Measurements from ENCODE around the gene NFXL1. TPM values are rescaled to one million over a fixed set of nuclear protein-coding genes. Genes with fewer than 3 reads are reported as not detected.
"Not testable (repeated sequence)": the region's sequence is repeated elsewhere in the genome, so short reads cannot be mapped to it uniquely, and the experiment has no call there.

NFXL1 gene
- total RNA-seq, 1 experiment from 2014 or later = 3.4 TPM

DNA sequence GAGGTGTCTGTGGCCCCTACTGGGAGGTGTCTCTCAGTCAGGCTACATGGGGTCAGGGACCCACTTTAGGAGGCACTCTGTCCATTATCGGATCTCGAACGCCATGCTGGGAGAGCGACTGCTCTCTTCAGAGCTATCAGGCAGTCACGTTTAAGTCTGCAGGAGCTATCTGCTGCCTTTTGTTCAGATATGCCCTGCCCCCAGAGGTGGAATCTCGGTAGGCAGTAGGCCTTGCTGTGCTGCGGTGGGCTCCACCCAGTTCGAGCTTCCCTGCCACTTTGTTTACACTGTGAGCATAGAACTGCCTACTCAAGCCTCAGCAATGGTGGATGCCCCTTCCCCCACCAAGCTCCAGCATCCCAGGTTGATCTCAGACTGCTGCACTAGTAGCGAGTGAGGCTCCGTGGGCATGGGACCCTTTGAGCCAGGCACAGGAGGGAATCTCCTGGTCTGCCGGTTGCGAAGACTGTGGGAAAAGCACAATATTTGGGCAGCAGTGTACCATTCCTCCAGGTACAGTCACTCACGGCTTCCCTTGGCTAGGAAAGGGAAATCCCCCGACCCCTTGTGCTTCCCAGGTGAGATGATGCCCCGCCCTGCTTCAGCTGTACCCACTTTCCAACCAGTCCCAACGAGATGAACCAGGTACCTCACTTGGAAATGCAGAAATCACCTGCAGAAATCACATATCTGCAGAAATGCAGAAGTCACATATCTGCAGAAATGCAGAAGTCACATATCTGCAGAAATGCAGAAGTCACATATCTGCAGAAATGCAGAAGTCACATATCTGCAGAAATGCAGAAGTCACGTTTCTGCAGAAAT, 8.3 kb upstream of the NFXL1 start:
- not testable (repeated sequence) for H3K27ac ChIP-seq; H3K27me3 ChIP-seq (replicated peaks); H3K36me3 ChIP-seq; H3K9me3 ChIP-seq (replicated peaks); H3K4me3 ChIP-seq; DNase-seq (ENCODE audit: low read depth in 1 of 2, low spot score in 2 of 2); H3K4me1 ChIP-seq (replicated peaks)

DNA sequence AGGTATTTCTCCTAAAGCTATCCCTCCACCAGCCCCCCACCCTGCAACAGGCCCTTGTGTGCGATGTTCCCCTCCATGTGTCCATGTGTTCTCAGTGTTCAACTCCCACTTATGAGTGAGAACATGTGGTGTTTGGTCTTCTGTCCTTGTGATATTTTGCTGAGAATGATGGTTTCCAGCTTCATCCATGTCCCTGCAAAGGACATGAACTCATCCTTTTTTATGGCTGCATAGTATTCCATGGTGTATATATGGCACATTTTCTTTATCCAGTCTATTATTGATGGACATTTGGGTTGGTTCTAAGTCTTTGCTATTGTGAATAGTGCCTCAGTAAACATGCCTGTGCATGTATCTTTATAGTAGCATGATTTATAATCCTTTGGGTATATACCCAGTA, 2.8 kb upstream of the NFXL1 start:
- H3K27me3 ChIP-seq (replicated peaks); H3K36me3 ChIP-seq; H3K9me3 ChIP-seq (replicated peaks); H3K4me1 ChIP-seq (replicated peaks); DNase-seq (ENCODE audit: low read depth in 1 of 2, low spot score in 2 of 2); H3K27ac ChIP-seq; H3K4me3 ChIP-seq: not testable (repeated sequence)

DNA sequence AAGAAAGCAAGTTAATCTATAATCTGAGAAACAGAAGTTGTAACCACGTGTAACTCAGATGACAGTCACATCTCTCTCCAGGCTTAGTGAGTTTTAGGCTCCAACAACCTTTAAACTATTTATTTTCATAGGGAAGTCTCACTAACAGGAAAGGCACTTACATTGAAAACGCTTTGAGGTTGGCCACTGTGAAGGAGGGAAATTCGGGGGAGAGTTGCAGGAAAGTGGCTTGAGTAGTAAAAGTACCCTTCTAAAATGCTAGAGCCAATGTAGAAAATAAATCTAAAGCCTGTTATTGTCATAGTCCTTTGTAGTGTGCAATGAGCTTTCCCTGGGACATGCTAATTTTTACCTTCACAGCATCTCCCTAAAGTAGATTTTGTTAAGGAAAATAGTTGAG, 995 bp upstream of the NFXL1 start:
- Histone ChIP-seq H3K27ac (no peak overlapping the region), H3K27me3 (replicated peaks) (no peaks in the 10 kb centered on the region), H3K4me3 (no peak overlapping the region), H3K36me3 (no peaks in the 10 kb centered on the region), H3K4me1 (replicated peaks) (peaks cover 10% of the 10 kb centered on the region; the same call in 1 of the 2 replicates), H3K9me3 (replicated peaks) (no peaks in the 10 kb centered on the region)
- DNase-seq (ENCODE audit: low read depth in 1 of 2, low spot score in 2 of 2) = no peak

DNA sequence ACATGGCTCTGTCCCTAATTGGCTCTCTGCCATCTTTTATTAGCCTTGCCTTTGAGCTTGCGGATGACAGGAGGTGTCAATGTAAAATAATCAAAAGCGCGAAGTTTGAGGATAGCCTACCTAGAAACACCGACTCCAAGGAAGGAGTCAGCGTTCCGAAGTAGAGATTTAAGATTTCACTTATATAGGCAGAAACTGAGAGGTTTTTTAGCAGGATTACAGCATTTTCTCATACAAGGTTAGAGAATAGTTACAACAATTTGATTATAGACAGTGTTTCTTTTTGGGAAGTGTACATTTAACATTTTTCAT, 499 bp upstream of the NFXL1 start:
- Histone ChIP-seq H3K4me1 (replicated peaks) (peaks cover 10% of the 10 kb centered on the region; the same call in 1 of the 2 replicates), H3K36me3 (no peaks in the 10 kb centered on the region), H3K4me3 (peak overlapping the region; percentile 59), H3K27ac (no peak overlapping the region), H3K27me3 (replicated peaks) (no peaks in the 10 kb centered on the region), H3K9me3 (replicated peaks) (no peaks in the 10 kb centered on the region)
- no peak for DNase-seq (ENCODE audit: low read depth in 1 of 2, low spot score in 2 of 2)

DNA sequence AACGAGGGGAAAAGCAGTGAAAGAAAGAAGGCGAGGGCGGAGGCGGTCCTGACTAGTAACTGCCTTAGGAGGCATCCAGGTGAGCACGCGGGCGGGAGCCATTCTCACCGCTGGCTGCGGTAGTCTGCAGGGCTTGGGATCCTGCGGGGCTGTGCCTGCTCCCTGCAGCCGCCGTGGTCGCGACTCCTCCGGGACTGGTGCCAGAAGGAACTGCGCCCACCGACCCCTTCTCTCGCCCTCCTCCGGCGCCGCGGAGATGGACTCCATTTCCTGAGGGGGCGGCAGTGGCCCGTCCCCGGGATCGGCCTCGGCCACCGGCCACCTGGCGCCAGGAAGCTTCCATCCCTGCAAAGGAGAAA, 543 bp downstream of the NFXL1 start:
- H3K27ac ChIP-seq = no peak overlapping the region

DNA sequence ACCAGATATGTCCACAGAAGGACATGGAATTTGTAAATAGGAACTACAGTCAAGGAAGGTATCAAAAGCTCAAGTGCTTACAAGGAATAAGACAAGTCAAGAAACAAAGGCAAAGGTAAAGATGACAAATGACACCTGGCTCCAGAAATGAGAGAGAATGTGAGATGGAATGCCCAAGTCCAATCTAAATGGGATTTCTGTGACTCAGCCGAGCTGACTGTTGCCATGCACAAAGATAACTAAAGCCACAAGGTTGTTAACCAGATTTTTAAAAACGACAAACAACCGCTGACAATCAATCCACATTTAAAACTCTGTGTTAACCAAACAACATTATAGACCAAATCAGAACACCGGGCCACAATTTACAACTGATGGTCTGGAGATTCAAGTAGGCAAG, 1.1 kb downstream of the NFXL1 start:
- DNase-seq (ENCODE audit: low read depth in 1 of 2, low spot score in 2 of 2) = peak in 1 of 2 experiments; percentile 1
- no peaks in the 10 kb centered on the region for H3K36me3 ChIP-seq
- H3K4me3 ChIP-seq = peak overlapping the region; percentile 59
- no peaks in the 10 kb centered on the region for H3K9me3 ChIP-seq (replicated peaks)
- no peak overlapping the region for H3K27ac ChIP-seq
- no peaks in the 10 kb centered on the region for H3K27me3 ChIP-seq (replicated peaks)
- H3K4me1 ChIP-seq (replicated peaks) = peaks cover 10% of the 10 kb centered on the region; the same call in 1 of the 2 replicates

More for the DNA sequence above, 543 bp downstream of the NFXL1 start:
- Histone ChIP-seq H3K36me3 (no peaks in the 10 kb centered on the region), H3K4me3 (peak overlapping the region; percentile 59), H3K9me3 (replicated peaks) (no peaks in the 10 kb centered on the region), H3K4me1 (replicated peaks) (peaks cover 10% of the 10 kb centered on the region; the same call in 1 of the 2 replicates), H3K27me3 (replicated peaks) (no peaks in the 10 kb centered on the region)
- no peak for DNase-seq (ENCODE audit: low read depth in 1 of 2, low spot score in 2 of 2)

DNA sequence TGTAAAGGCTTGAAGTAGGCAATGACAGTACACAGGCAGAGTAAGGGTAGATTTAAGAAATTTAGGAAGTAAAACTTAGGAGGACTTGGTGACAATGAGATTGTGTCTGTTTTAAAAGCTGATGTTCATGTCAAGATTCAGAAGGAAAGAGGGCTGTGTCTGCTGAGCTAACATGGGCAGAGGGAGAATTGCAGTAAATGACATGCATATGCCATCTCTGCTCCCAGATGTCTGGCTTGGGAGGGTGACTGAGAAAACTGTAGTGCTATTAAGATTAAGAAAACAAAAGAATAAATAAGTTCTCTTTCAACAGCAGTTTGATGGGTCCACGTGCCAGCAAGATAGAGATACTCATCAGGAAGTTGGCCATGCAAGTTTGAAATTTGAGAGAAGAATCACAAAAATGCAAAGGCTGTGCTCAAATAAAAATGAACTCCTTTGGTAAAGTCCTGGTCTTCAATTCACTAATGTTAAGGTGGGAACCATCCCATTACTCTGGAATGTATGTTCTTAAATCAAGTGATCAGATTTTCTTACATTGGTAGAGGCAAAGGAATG, 7.2 kb downstream of the NFXL1 start:
- no peak overlapping the region for H3K27ac ChIP-seq
- no peak for DNase-seq (ENCODE audit: low read depth in 1 of 2, low spot score in 2 of 2)
- H3K4me3 ChIP-seq = no peak overlapping the region

DNA sequence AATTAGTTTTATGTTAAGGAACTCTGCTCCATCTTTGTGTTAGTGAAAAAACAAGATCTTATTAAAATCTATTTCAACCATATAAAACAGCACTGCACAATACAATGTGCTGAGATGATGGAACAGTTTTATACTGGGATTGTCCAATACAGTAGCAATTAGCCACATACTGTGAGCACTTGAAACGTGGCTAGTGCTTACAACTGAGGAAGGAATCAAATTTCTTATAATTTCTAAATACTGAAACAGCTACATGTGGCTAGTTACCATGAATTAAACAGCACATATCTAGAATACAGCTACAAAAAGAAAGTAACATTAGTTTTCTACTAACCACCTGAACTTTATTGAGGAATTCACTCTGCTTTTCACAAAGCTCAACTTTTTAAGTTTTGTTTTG, 14.7 kb downstream of the NFXL1 start:
- Histone ChIP-seq H3K4me3 (no peak overlapping the region), H3K27me3 (replicated peaks) (no peaks in the 10 kb centered on the region), H3K27ac (no peak overlapping the region), H3K36me3 (no peaks in the 10 kb centered on the region; the same call in 1 of the 2 replicates), H3K4me1 (replicated peaks) (no peaks in the 10 kb centered on the region), H3K9me3 (replicated peaks) (no peaks in the 10 kb centered on the region)
- DNase-seq (ENCODE audit: low read depth in 1 of 2, low spot score in 2 of 2) = no peak

More for the DNA sequence above, 7.2 kb downstream of the NFXL1 start:
- Histone ChIP-seq H3K4me1 (replicated peaks) (no peaks in the 10 kb centered on the region), H3K27me3 (replicated peaks) (no peaks in the 10 kb centered on the region), H3K36me3 (no peaks in the 10 kb centered on the region), H3K9me3 (replicated peaks) (no peaks in the 10 kb centered on the region)

DNA sequence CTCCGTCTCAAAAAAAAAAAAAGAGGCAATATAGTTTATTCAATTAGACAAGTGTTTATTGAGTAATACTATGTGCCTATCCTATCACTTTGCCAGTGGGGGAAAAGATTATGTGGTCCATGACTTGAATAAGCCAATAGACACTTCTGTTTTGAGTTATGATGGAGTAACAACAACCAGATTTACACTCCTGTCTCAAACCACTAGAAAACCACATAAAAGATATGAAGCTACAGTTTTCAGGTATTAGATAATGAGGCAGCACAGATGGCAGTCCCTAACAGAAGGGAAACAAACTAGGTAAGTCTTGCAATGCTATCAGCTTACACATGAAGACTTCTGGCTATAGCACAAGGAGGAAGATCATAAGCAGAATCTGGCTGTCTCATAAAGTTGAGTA, 22.5 kb downstream of the NFXL1 start:
- Histone ChIP-seq H3K9me3 (replicated peaks) (no peaks in the 10 kb centered on the region), H3K36me3 (no peaks in the 10 kb centered on the region; the same call in 1 of the 2 replicates), H3K27ac (no peak overlapping the region), H3K4me3 (no peak overlapping the region), H3K27me3 (replicated peaks) (no peaks in the 10 kb centered on the region), H3K4me1 (replicated peaks) (no peaks in the 10 kb centered on the region)
- no peak for DNase-seq (ENCODE audit: low read depth in 1 of 2, low spot score in 2 of 2)

DNA sequence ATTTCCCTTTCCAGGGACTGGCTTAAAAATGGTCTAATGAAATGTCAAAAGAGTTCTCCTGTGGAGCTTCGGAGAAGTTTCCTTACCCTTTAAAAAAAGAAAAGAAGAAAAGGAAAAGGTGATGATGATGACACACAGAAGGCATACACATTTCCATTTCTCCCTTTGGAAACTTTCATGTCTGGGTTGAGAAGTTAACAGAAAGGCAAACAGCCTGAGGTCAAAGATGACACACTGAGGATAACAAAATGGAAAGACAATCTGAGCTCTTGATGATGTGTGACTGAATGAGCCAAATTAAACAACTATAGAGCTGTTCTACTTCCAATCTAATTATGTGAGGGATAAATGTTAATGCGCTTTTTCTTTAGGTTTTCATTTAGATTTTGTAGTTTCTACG, 32.2 kb downstream of the NFXL1 start:
- Histone ChIP-seq H3K9me3 (replicated peaks) (no peaks in the 10 kb centered on the region), H3K27me3 (replicated peaks) (no peaks in the 10 kb centered on the region), H3K4me3 (no peak overlapping the region), H3K36me3 (0 out of 2 replicates have a peak, but pooled peaks cover 4% of the 10 kb centered on the region), H3K4me1 (replicated peaks) (no peaks in the 10 kb centered on the region), H3K27ac (no peak overlapping the region)
- DNase-seq (ENCODE audit: low read depth in 1 of 2, low spot score in 2 of 2) = no peak

DNA sequence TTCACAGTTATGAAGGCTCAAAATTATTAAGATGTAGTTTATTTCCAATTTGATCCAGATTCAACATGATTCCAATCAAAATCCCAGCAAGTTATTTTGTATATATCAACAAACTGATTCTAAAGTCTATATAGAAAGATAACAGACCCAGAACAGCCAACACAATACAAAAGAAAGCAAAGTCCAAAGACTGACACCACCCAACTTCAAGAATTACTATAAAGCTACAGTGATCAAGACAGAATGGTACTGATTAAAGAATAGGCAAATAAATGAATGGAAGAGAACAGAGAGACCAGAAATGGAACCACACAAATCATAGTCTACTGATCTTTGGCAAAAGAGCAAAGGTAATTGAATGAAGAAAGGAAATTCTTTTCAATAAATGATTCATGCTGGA, 34.9 kb downstream of the NFXL1 start:
- DNase-seq (ENCODE audit: low read depth in 1 of 2, low spot score in 2 of 2) = no peak
- H3K36me3 ChIP-seq = peaks cover 5% of the 10 kb centered on the region; the same call in 1 of the 2 replicates

DNA sequence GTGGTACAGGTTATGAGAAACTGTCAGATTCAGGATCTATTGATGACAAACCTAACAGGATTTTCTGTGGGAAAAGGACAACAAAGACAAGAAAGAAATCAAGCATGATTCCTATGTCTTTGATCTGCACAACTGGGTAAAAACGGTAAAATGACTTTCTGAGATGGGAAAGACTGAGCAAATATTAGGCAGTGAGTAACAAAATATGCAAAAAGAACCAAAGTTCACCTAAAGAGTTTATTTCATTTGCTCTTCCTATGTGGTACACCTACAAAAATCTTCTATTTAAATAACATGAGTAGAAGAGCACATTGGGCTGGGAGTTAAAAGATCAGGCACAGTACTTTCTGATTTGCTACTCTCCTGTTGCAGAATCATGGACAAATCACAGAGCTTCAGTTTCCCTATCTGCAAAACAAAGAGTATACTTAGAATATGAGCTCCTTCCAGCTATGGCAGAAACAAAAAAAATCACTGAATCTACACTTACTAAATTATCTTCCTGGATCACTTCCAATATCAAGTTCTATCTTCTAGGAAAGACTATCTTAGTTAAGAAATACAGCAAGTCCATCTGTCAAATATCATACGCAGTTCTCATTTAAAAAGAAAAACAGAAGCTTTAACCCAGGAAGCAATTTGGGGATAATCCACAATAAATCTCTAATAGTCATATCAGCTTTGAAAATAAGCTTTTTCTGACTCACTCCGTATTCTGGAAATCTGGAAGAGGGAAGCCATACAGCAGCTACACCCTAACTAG, 37.4 kb downstream of the NFXL1 start:
- no peak for DNase-seq (ENCODE audit: low read depth in 1 of 2, low spot score in 2 of 2)
- Histone ChIP-seq H3K27ac (no peak overlapping the region), H3K36me3 (peaks cover 15% of the 10 kb centered on the region), H3K4me1 (replicated peaks) (no peaks in the 10 kb centered on the region), H3K27me3 (replicated peaks) (no peaks in the 10 kb centered on the region), H3K4me3 (no peak overlapping the region), H3K9me3 (replicated peaks) (no peaks in the 10 kb centered on the region)

More for the DNA sequence above, 34.9 kb downstream of the NFXL1 start:
- no peak overlapping the region for H3K27ac ChIP-seq
- H3K4me3 ChIP-seq = no peak overlapping the region
- H3K9me3 ChIP-seq (replicated peaks) = no peaks in the 10 kb centered on the region
- H3K27me3 ChIP-seq (replicated peaks) = no peaks in the 10 kb centered on the region
- H3K4me1 ChIP-seq (replicated peaks) = no peaks in the 10 kb centered on the region

DNA sequence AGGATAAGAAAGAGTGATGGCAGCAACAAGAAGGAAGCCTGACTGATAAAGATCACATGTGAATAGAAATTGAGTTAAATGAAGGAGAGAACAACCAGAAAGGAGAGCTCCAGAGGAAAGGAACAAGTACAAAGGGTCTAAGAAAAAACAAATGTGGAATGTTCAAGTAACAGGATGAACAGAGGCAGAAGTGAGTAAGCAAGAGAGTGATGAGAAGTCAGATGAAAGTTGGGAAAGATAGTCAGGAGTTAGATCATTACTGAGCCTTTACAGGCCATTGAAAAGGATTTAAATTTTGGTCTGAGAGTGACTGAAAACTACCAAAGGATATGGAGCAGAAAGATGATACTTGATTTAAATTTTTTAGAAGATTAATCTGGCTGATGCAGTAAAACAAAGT, 38.1 kb downstream of the NFXL1 start:
- H3K36me3 ChIP-seq = peaks cover 15% of the 10 kb centered on the region
- no peak overlapping the region for H3K27ac ChIP-seq
- no peak for DNase-seq (ENCODE audit: low read depth in 1 of 2, low spot score in 2 of 2)

More for the DNA sequence above, 38.1 kb downstream of the NFXL1 start:
- no peak overlapping the region for H3K4me3 ChIP-seq
- no peaks in the 10 kb centered on the region for H3K4me1 ChIP-seq (replicated peaks)
- no peaks in the 10 kb centered on the region for H3K27me3 ChIP-seq (replicated peaks)
- H3K9me3 ChIP-seq (replicated peaks) = no peaks in the 10 kb centered on the region

All from SJSA1 (cell line).